H1 (cell line): ENCODE results near the gene C19orf47. TPM values are rescaled to one million over a fixed set of nuclear protein-coding genes. Genes with fewer than 3 reads are reported as not detected.

Source experiments
- CTCF ChIA-PET: fragments of 300-600 bp; sonication (Branson Sonifier 250); formaldehyde crosslinking; loops from one replicate; lab custom pipeline; 2021; ENCODE audit not compliant: partially characterized antibody; lab: Charles Lee
- POLR2A ChIA-PET: fragments of 300-600 bp; sonication (Branson Sonifier 250); formaldehyde crosslinking; loops from one replicate; lab custom pipeline; 2021; ENCODE audit warnings: inconsistent platforms; ENCODE audit not compliant: partially characterized antibody; lab: Charles Lee
- DNase-seq, 2 experiments: peaks; one replicate each; pipeline versions ENCODE4 v3.0.0 to v3.0.0-alpha.2; 2010 to 2022; ENCODE audit warnings: low spot score in 2 of 2, low read depth in 1 of 2, mixed read lengths in 1 of 2
- FAIRE-seq: peaks from 2 replicates; lab custom pipeline; 2011; peaks lifted over from hg19 to GRCh38; lab: Jason Lieb, UNC
- H2AFZ ChIP-seq: 2 replicates; pipeline ENCODE4 v1.8.1; 2012; ENCODE audit warnings: low read length, inconsistent platforms
- H2AK5ac ChIP-seq: 2 replicates; pipeline ENCODE4 v1.6.1; 2013; ENCODE audit warnings: low read depth, low read length
- H2BK120ac ChIP-seq: replicated peaks from 2 replicates; pipeline ENCODE3; 2013; ENCODE audit warnings: low read depth, low read length, inconsistent platforms
- H2BK12ac ChIP-seq: 2 replicates; pipeline ENCODE4 v1.6.1; 2013; ENCODE audit warnings: low read depth, low read length
- H2BK15ac ChIP-seq: 2 replicates; pipeline ENCODE4 v1.6.1; 2013; ENCODE audit warnings: low read length
- H2BK20ac ChIP-seq: 2 replicates; pipeline ENCODE4 v1.6.1; 2013; ENCODE audit warnings: low read length
- H2BK5ac ChIP-seq: 2 replicates; pipeline ENCODE4 v1.6.1; 2013; ENCODE audit warnings: low read depth, low read length
- H3K14ac ChIP-seq: 2 replicates; pipeline ENCODE4 v1.6.1; 2013; ENCODE audit warnings: inconsistent platforms; ENCODE audit not compliant: insufficient read length
- H3K18ac ChIP-seq: 2 replicates; pipeline ENCODE4 v1.6.1; 2013; ENCODE audit warnings: low read length; ENCODE audit errors: extremely low read depth
- H3K23ac ChIP-seq: 2 replicates; pipeline ENCODE4 v1.6.1; 2013; ENCODE audit warnings: inconsistent platforms; ENCODE audit not compliant: insufficient read length
- H3K23me2 ChIP-seq: 2 replicates; pipeline ENCODE4 v1.6.1; 2013; ENCODE audit warnings: low read depth, low read length
- H3K27ac ChIP-seq: 2 replicates; pipeline ENCODE4 v1.6.1; 2011; ENCODE audit warnings: low read depth, low read length, inconsistent platforms
- H3K27me3 ChIP-seq, 4 experiments: replicated peaks in 1 of 4; 1 replicate in 1 of 4; 2 replicates in 3 of 4; pipeline versions ENCODE4 v1.6.1 to v1.8.1; 2011 to 2013; ENCODE audit warnings: low read length in 3 of 4, mild to moderate bottlenecking in 3 of 4, inconsistent platforms in 2 of 4, mixed read lengths in 2 of 4, moderate library complexity in 1 of 4; ENCODE audit not compliant: control insufficient read depth in 3 of 4, insufficient read depth in 3 of 4; ENCODE audit errors: extremely low read depth in 1 of 4
- H3K36me3 ChIP-seq, 4 experiments: 2 replicates each; pipeline versions ENCODE4 v1.6.1 to v1.8.1; 2011 to 2013; ENCODE audit warnings: mild to moderate bottlenecking in 4 of 4, low read length in 3 of 4, moderate library complexity in 2 of 4, control low read depth in 1 of 4, inconsistent platforms in 1 of 4; ENCODE audit not compliant: insufficient read depth in 4 of 4, control insufficient read depth in 2 of 4
- H3K4ac ChIP-seq: replicated peaks from 2 replicates; pipeline ENCODE3; 2013; ENCODE audit warnings: low read length, low read depth, mixed read lengths, inconsistent platforms; ENCODE audit not compliant: insufficient read length
- H3K4me1 ChIP-seq, 4 experiments: replicated peaks in 1 of 4; 1 replicate in 1 of 4; 2 replicates in 3 of 4; pipeline versions ENCODE4 v1.6.1 to v1.8.1; 2011 to 2013; ENCODE audit warnings: low read length in 3 of 4, inconsistent platforms in 2 of 4, mixed read lengths in 1 of 4; ENCODE audit not compliant: insufficient read depth in 4 of 4, control insufficient read depth in 3 of 4
- H3K4me2 ChIP-seq, 2 experiments: 2 replicates each; pipeline versions ENCODE4 v1.6.1 to v1.8.1; 2011 to 2013; ENCODE audit warnings: low read depth in 2 of 2, low read length in 2 of 2, control low read depth in 1 of 2, inconsistent platforms in 1 of 2, mild to moderate bottlenecking in 1 of 2; ENCODE audit not compliant: insufficient read depth in 1 of 2
- H3K4me3 ChIP-seq, 4 experiments: fragments of 200-600, 300-600 bp in 1 of 4; sonication (generic), shearing (Covaris generic), sonication (Bioruptor Twin) in 1 of 4; 2 replicates each; pipeline versions ENCODE4 v1.5.1 to v1.8.1; 2011 to 2016; ENCODE audit warnings: low read length in 4 of 4, low read depth in 3 of 4, control low read depth in 2 of 4, inconsistent platforms in 2 of 4, mild to moderate bottlenecking in 2 of 4, mixed read lengths in 1 of 4, moderate library complexity in 1 of 4; ENCODE audit not compliant: insufficient read depth in 2 of 4; ENCODE audit errors: extremely low read depth in 1 of 4
- H3K56ac ChIP-seq: replicated peaks from 2 replicates; pipeline ENCODE3; 2013; ENCODE audit warnings: low read depth, mild to moderate bottlenecking, mixed read lengths, low read length, inconsistent platforms; ENCODE audit not compliant: insufficient read length
- H3K79me1 ChIP-seq: 2 replicates; pipeline ENCODE4 v1.6.1; 2013; ENCODE audit warnings: low read depth, low read length, control low read depth
- H3K79me2 ChIP-seq, 2 experiments: 2 replicates each; pipeline versions ENCODE4 v1.6.1 to v1.8.1; 2012 to 2013; ENCODE audit warnings: low read length in 2 of 2, mild to moderate bottlenecking in 2 of 2, inconsistent platforms in 1 of 2; ENCODE audit not compliant: insufficient read depth in 2 of 2, control insufficient read depth in 1 of 2
- H3K9ac ChIP-seq, 4 experiments: replicated peaks in 1 of 4; 1 replicate in 1 of 4; 2 replicates in 3 of 4; pipeline versions ENCODE4 v1.6.1 to v1.8.1; 2011 to 2013; ENCODE audit warnings: low read depth in 3 of 4, low read length in 3 of 4, control low read depth in 2 of 4, mild to moderate bottlenecking in 2 of 4, moderate library complexity in 2 of 4, inconsistent platforms in 1 of 4; ENCODE audit errors: extremely low read depth in 1 of 4
- H3K9me3 ChIP-seq, 2 experiments: 2 replicates each; pipeline versions ENCODE4 v1.6.1 to v1.8.1; 2012 to 2013; ENCODE audit warnings: mild to moderate bottlenecking in 2 of 2, moderate library complexity in 2 of 2, control low read depth in 1 of 2, inconsistent platforms in 1 of 2, low read depth in 1 of 2, low read length in 1 of 2, mixed read lengths in 1 of 2; ENCODE audit not compliant: insufficient read depth in 2 of 2
- H4K20me1 ChIP-seq, 2 experiments: replicated peaks in 1 of 2; 2 replicates each; pipeline versions ENCODE3 to v1.8.1; 2011 to 2013; ENCODE audit warnings: inconsistent platforms in 2 of 2, low read length in 2 of 2, mild to moderate bottlenecking in 1 of 2; ENCODE audit not compliant: insufficient read depth in 2 of 2, control insufficient read depth in 1 of 2
- H4K5ac ChIP-seq: 2 replicates; pipeline ENCODE4 v1.6.1; 2013; ENCODE audit warnings: low read length, low read depth, mixed read lengths, inconsistent platforms; ENCODE audit not compliant: insufficient read length
- H4K8ac ChIP-seq: 2 replicates; pipeline ENCODE4 v1.8.0; 2013; ENCODE audit warnings: mild to moderate bottlenecking, moderate library complexity, low read length, inconsistent platforms; ENCODE audit not compliant: insufficient read depth; ENCODE audit errors: extremely low read depth
- H4K91ac ChIP-seq: replicated peaks from 2 replicates; pipeline ENCODE3; 2013; ENCODE audit warnings: low read length, mixed read lengths, inconsistent platforms; ENCODE audit not compliant: insufficient read length
- CREB1 ChIP-seq: IDR thresholded peaks from 2 replicates; pipeline ENCODE4 v1.6.1; 2012; ENCODE audit warnings: inconsistent platforms
- HDAC6 ChIP-seq: IDR thresholded peaks from one replicate; pipeline ENCODE4 v1.7.1; 2012; ENCODE audit warnings: low read depth, mild to moderate bottlenecking, inconsistent platforms, low read length, moderate library complexity
- JUN ChIP-seq: IDR thresholded peaks from 2 replicates; pipeline ENCODE4 v1.6.1; 2011; ENCODE audit warnings: low read depth, mild to moderate bottlenecking, improper control_type of control experiment, low read length
- SP2 ChIP-seq: IDR thresholded peaks from 2 replicates; pipeline ENCODE4 v1.6.1; 2012; ENCODE audit warnings: mild to moderate bottlenecking, low read length, inconsistent platforms
- TAF7 ChIP-seq: optimal IDR thresholded peaks from 2 replicates; pipeline ENCODE3; 2011; ENCODE audit warnings: low read depth, mild to moderate bottlenecking, inconsistent platforms, low read length, moderate library complexity, borderline replicate concordance
- YY1 ChIP-seq: IDR thresholded peaks from 2 replicates; pipeline ENCODE4 v1.6.1; 2011; ENCODE audit warnings: low read depth, mild to moderate bottlenecking, low read length
- WGBS, 2 experiments: shearing (Covaris generic) in 1 of 2; methylation state at CpG; one replicate each; pipeline versions ENCODE4 v1.1.6 to v1.1.7; 2013 to 2015; ENCODE audit warnings: low lambda C conversion rate in 2 of 2, mixed read lengths in 2 of 2, inconsistent platforms in 1 of 2, low coverage in 1 of 2, missing lambda C conversion rate in 1 of 2; ENCODE audit not compliant: insufficient replicate concordance in 2 of 2, insufficient coverage in 1 of 2, insufficient read length in 1 of 2; ENCODE audit errors: extremely low coverage in 1 of 2, missing lambda C conversion rate in 1 of 2; 5-methylcytosine and 5-hydroxymethylcytosine counted together
- polyA plus RNA-seq, 7 experiments: library from polyadenylated mRNA; depleted of rRNA in 3 of 7; stranded (reverse) in 5 of 7; unstranded in 2 of 7; fragments of >200 nt in 5 of 7; fragments of 200-250 nt in 2 of 7; gene quantifications; 1 replicate in 5 of 7; 2 replicates in 1 of 7; 4 replicates in 1 of 7; pipeline versions ENCODE4 v1.2.1 to v1.2.3, GENCODE V29; 2011 to 2013; ENCODE audit warnings: missing spikeins in 2 of 7, mixed read lengths in 2 of 7
- total RNA-seq: library from RNA; stranded (reverse); fragmentation: NEBNext Ultra II Directional; extraction: Animal tissue kit (Norgen Biotek cat#: 25700); gene quantifications from 2 replicates; pipeline ENCODE4 v1.2.1, GENCODE V29; 2021
- TF ChIP-seq, protein P1 (sequence below): IDR thresholded peaks from 2 replicates; pipeline ENCODE4 v1.6.1; 2011; ENCODE audit warnings: low read depth, mild to moderate bottlenecking, low read length; ENCODE audit not compliant: insufficient read depth
- TF ChIP-seq, protein P2 (sequence below), 3 experiments: IDR thresholded peaks; 1 replicate in 2 of 3; 2 replicates in 1 of 3; pipeline versions ENCODE4 v1.5.1 to v1.6.1; 2011; ENCODE audit warnings: low read length in 3 of 3, mild to moderate bottlenecking in 3 of 3, inconsistent platforms in 2 of 3, low read depth in 1 of 3, moderate library complexity in 1 of 3; ENCODE audit not compliant: insufficient read depth in 1 of 3; ENCODE audit errors: control extremely low read depth in 1 of 3

The C19orf47 gene
- total and polyA plus RNA-seq, 2 of the 8 experiments (the other 6 are each of a cell fraction or from before 2014, with no cell fraction given), result 17.8 to 27.3 TPM

DNA sequence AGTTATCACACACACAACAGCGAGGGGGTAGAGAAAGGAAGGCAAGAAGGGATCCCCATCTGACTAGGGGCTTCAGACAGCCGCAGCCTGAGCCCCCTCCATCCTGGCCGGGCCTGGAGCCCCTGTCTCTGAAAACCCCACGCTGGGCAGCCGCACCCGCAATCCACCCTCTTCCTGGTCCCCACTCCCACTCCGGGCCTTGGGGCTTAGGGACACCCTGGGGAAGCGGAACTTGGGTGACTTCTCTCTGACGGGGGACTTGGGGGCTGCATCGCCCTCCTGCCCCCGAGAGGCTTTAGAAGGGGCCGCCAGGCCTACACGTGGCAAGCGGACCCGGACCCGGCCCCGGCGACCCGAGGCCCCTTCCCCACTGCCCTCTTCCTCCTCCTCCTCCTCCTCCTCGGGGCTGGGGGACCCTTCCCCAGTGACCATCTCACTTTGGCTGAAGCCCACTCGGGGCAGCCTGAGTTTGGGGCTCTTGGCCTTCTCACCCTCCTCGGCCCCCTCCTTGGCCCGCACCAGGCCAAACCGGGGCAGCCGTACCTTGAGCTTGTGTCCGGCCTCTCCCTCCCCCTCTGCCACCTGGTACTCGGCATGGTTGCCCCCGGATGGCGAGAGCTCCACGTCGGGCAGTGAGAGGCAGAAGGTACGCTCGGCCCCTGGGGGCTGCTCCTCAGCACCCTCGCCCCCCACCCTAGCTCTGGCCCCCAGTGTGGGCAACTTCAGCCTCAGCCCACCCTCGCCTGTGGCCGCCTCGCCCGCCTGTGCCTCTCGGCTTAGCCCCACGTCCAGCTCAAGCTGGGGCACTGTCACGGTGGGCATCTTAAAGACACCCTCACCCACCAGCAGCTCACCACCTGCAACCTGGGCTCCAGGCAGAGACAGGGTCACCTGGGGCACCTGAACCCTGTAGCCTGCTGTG lies 46.0 kb upstream of the C19orf47 start:
- no peak overlapping the region for H4K91ac ChIP-seq
- no peak overlapping the region for H3K14ac ChIP-seq
- DNase-seq (no peak), FAIRE-seq (no peak)
- H2BK20ac ChIP-seq, result no peak overlapping the region
- ChIA-PET POLR2A (interaction anchor here (0.8 to 5.4 kb wide), 6 partner anchors 9 to 32 kb away, joined by 3 to 24 read pairs (median 4); partner anchors contain the start of gene SERTAD1), CTCF (interaction anchor here (0.7 to 1.6 kb wide), 7 partner anchors 10 to 74 kb away, joined by 3 to 7 read pairs (median 4); no protein-coding TSS in a partner anchor)
- peak overlapping the region; percentile 55; the same call in 1 of the 2 replicates for H2BK12ac ChIP-seq
- H3K79me2 ChIP-seq, result no peaks in the 10 kb centered on the region
- 0 out of 2 replicates have a peak overlapping the region, but pooled peaks have one; percentile 41 for H4K8ac ChIP-seq
- no peak overlapping the region for H4K5ac ChIP-seq
- H3K56ac ChIP-seq, result no peak overlapping the region
- peaks cover 0 to 1% of the 10 kb centered on the region in 2 experiments for H4K20me1 ChIP-seq
- H3K9ac ChIP-seq, result no peak overlapping the region
- peaks cover 0 to 8% (median 5%) of the 10 kb centered on the region in 4 experiments; a peak in 6 of 7 replicates for H3K27me3 ChIP-seq
- H3K27ac ChIP-seq, result no peak overlapping the region
- no peaks in the 10 kb centered on the region for H3K79me1 ChIP-seq
- no peak overlapping the region for H2AFZ ChIP-seq
- no peak overlapping the region for H3K23ac ChIP-seq
- no peak overlapping the region for H2BK5ac ChIP-seq
- no peak overlapping the region for H3K18ac ChIP-seq
- H3K4me3 ChIP-seq, result no peak overlapping the region
- no peak overlapping the region for H2BK120ac ChIP-seq
- H2BK15ac ChIP-seq, result 0 out of 2 replicates have a peak overlapping the region, but pooled peaks have one; percentile 16
- H3K4me2 ChIP-seq, result no peak overlapping the region
- no peak overlapping the region for H3K4ac ChIP-seq
- H2AK5ac ChIP-seq, result no peak overlapping the region
- H3K36me3 ChIP-seq, result no peaks in the 10 kb centered on the region
- peaks cover 2% of the 10 kb centered on the region; the same call in 1 of the 2 replicates for H3K23me2 ChIP-seq
- peaks cover 0 to 7% (median 6%) of the 10 kb centered on the region in 4 experiments; a peak in 5 of 7 replicates for H3K4me1 ChIP-seq
- no peaks in the 10 kb centered on the region for H3K9me3 ChIP-seq
- WGBS, 2 experiments, result 89% methylated on average over 24 of the region's 41 CpGs; no CpG with 5 or more reads in 1 of the 2 experiments
- TF ChIP-seq, protein P1, sequence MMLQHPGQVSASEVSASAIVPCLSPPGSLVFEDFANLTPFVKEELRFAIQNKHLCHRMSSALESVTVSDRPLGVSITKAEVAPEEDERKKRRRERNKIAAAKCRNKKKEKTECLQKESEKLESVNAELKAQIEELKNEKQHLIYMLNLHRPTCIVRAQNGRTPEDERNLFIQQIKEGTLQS, result no peak
- TF ChIP-seq, protein P2, sequence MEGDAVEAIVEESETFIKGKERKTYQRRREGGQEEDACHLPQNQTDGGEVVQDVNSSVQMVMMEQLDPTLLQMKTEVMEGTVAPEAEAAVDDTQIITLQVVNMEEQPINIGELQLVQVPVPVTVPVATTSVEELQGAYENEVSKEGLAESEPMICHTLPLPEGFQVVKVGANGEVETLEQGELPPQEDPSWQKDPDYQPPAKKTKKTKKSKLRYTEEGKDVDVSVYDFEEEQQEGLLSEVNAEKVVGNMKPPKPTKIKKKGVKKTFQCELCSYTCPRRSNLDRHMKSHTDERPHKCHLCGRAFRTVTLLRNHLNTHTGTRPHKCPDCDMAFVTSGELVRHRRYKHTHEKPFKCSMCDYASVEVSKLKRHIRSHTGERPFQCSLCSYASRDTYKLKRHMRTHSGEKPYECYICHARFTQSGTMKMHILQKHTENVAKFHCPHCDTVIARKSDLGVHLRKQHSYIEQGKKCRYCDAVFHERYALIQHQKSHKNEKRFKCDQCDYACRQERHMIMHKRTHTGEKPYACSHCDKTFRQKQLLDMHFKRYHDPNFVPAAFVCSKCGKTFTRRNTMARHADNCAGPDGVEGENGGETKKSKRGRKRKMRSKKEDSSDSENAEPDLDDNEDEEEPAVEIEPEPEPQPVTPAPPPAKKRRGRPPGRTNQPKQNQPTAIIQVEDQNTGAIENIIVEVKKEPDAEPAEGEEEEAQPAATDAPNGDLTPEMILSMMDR (IDR thresholded peaks at IDR 0.05; ENCODE audit: control extremely low read depth in 1 of 3, insufficient read depth in 1 of 3, low read depth in 1 of 3, low read length in 3 of 3), result no peak
- TF ChIP-seq CREB1 (no peak), TAF7 (no peak), JUN (no peak), YY1 (no peak), HDAC6 (no peak), SP2 (no peak)
